ENCODE results near the gene DUT.

DNA sequence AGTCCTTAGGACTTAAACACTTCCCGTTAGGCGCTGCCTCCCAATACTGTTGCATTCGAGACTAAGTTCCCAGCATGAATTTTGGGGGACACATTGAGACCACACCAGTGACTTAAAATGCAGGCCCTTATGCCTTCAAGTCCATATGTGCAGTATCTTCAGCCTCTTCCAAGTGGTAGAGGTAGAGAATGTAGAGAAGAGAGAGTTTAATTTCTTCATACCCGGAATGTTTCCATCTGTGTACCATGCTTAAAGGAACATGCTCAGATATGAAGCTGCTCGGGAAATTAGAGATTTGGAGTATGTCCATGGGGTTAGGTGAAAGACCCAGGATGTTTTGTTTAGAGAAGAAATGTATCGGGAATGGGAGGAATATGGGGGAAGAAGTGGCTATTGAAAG is 12.6 kb downstream of the DUT start:
- TF ChIP-seq POLR2AphosphoS5 (IDR thresholded peaks at IDR 0.05; ENCODE audit: low read depth, low read length) (0 out of 2 replicates have a peak, but pooled peaks have one; percentile 51), FOXP2 (optimal IDR thresholded peaks at IDR 0.05; ENCODE audit: borderline replicate concordance, extremely low read depth, extremely low read length, insufficient read depth) (no peak), SIN3A (IDR thresholded peaks at IDR 0.05; ENCODE audit: borderline replicate concordance, insufficient read depth, low read length) (no peak), TAF1 (IDR thresholded peaks at IDR 0.05; ENCODE audit: borderline replicate concordance, insufficient read depth, low read length) (no peak)
- TF ChIP-seq, protein P1, sequence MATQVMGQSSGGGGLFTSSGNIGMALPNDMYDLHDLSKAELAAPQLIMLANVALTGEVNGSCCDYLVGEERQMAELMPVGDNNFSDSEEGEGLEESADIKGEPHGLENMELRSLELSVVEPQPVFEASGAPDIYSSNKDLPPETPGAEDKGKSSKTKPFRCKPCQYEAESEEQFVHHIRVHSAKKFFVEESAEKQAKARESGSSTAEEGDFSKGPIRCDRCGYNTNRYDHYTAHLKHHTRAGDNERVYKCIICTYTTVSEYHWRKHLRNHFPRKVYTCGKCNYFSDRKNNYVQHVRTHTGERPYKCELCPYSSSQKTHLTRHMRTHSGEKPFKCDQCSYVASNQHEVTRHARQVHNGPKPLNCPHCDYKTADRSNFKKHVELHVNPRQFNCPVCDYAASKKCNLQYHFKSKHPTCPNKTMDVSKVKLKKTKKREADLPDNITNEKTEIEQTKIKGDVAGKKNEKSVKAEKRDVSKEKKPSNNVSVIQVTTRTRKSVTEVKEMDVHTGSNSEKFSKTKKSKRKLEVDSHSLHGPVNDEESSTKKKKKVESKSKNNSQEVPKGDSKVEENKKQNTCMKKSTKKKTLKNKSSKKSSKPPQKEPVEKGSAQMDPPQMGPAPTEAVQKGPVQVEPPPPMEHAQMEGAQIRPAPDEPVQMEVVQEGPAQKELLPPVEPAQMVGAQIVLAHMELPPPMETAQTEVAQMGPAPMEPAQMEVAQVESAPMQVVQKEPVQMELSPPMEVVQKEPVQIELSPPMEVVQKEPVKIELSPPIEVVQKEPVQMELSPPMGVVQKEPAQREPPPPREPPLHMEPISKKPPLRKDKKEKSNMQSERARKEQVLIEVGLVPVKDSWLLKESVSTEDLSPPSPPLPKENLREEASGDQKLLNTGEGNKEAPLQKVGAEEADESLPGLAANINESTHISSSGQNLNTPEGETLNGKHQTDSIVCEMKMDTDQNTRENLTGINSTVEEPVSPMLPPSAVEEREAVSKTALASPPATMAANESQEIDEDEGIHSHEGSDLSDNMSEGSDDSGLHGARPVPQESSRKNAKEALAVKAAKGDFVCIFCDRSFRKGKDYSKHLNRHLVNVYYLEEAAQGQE (IDR thresholded peaks at IDR 0.05; ENCODE audit: insufficient read depth in 1 of 2, low read depth in 2 of 2, low read length in 2 of 2) = no peak
